ENCODE data around the gene FARP1.

FARP1 gene

DNA sequence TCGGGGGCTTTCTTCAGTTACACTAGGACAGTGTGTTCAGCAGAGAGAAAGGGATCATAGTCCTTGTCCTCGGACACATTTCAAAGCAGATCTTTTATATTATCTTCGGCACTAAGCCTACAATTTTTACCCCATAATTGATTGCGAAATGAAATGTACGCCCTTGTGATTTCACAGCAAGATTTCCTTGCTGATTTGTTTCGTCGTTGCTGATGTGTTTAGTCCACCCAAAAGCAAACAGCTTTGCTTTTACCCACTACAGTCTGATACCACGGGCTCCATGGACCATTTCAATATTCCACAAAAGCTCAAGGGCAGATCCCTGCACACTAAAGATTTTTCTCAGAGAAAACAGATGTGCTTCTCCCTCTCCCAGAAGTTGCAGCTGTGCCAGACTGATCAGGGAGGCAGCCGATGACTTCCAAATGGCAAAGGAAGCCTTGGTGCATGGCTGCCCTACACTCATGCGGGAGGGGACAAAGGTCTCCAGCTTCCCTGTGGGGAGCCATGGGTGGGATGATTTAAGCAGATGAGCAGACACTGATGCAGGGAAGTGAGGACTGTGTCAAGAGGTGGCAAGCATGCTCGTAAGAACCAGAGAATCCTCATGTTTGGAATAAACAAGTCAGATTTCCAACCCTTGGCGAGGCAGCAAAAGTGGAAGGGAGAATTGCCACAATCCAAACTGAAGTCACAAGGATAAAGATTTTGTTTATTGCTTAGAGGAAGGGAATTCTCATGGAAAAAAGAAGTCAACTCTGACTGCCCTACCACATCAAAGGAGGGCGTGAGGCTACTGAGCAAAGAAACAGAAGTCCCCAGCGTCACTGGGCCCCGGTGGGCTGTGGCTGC is 353.0 kb downstream of the FARP1 start:
- Mint-ChIP-seq H3K4me3 (no peak overlapping the region), H3K36me3 (peaks cover 28% of the 10 kb centered on the region), H3K27me3 (no peaks in the 10 kb centered on the region), H3K9me3 (no peaks in the 10 kb centered on the region), H3K4me1 (peaks cover 41% of the 10 kb centered on the region), H3K27ac (no peak overlapping the region)
- CTCF ChIA-PET = interaction anchor here (1.4 kb wide), 1 partner anchor 12 kb away, joined by 3 read pairs; no protein-coding TSS in a partner anchor
- DNase-seq = no peak

DNA sequence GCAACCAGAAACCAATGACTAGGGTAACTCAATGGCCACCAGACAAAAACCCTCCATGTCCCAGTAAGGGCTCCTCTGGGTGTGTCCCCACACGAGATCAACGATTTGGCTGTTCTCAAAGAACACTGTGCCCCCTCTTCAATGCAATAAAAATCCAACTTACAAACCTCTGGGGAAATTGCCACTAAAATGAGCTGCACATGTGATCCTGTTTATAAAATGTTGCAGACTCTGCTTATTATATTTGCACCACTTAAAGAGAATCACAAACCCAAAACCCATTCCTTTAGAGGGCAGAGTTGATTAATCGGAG is 353.5 kb downstream of the FARP1 start:
- Mint-ChIP-seq H3K27ac (peak overlapping the region; percentile 52), H3K36me3 (peaks cover 26% of the 10 kb centered on the region), H3K9me3 (no peaks in the 10 kb centered on the region), H3K4me3 (no peak overlapping the region), H3K4me1 (peaks cover 37% of the 10 kb centered on the region), H3K27me3 (no peaks in the 10 kb centered on the region)
- DNase-seq = no peak
- CTCF ChIA-PET = interaction anchor here (1.5 kb wide), 1 partner anchor 157 kb away, joined by 3 read pairs; no protein-coding TSS in a partner anchor

DNA sequence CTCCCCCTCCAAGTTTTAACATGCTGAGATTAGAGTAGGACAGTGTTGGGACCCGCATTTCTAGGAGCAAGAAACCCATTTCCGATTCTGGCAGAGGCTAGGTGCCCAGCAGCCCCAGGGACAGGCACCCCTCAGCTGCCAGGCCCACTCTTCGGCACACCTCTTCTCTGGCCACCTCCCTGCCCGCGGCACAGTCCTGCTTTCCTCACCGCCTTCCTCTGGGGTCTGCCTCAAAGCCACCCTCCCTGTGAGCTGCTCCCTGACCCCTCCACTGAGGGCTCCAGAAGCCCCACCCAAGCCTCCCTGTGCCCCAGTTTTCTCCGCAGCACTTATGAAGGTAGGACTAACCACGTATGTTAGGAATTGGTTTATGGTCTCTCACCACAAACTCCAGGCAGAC is 354.1 kb downstream of the FARP1 start:
- H3K27me3 Mint-ChIP-seq = no peaks in the 10 kb centered on the region
- no peak overlapping the region for H3K4me3 Mint-ChIP-seq
- peaks cover 39% of the 10 kb centered on the region for H3K4me1 Mint-ChIP-seq
- H3K27ac Mint-ChIP-seq = peak overlapping the region; percentile 52
- DNase-seq = no peak
- CTCF ChIA-PET = interaction anchor here (1.5 kb wide), 1 partner anchor 156 kb away, joined by 3 read pairs; no protein-coding TSS in a partner anchor
- no peaks in the 10 kb centered on the region for H3K9me3 Mint-ChIP-seq
- peaks cover 26% of the 10 kb centered on the region for H3K36me3 Mint-ChIP-seq

DNA sequence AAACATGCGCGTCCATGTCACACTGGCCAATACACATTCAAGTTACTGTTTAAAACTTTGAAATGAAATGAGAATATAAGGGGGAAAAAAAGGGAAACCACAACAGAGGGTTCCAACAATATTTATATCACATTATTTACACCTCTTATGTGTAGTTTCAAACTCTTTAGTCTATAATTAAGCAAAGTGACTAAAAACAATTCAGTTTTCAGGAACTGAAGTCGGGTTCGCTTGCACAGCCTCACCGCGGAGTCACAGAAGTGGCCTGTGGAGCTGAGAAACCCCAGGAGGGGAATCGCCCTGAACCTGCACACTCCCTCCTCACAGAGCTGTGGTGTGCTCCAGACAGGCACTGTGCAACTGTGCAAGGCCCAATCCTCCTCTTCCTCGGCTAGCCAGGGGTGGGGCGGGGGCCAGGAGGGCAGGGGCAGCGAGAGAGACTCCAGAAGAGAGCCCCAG is 358.1 kb downstream of the FARP1 start:
- Mint-ChIP-seq H3K27me3 (no peaks in the 10 kb centered on the region), H3K27ac (no peak overlapping the region), H3K4me1 (peaks cover 56% of the 10 kb centered on the region), H3K36me3 (peaks cover 40% of the 10 kb centered on the region), H3K9me3 (no peaks in the 10 kb centered on the region), H3K4me3 (no peak overlapping the region)
- CTCF ChIA-PET = interaction anchor here (1.5 kb wide), 1 partner anchor 152 kb away, joined by 4 read pairs; no protein-coding TSS in a partner anchor
- DNase-seq = no peak

DNA sequence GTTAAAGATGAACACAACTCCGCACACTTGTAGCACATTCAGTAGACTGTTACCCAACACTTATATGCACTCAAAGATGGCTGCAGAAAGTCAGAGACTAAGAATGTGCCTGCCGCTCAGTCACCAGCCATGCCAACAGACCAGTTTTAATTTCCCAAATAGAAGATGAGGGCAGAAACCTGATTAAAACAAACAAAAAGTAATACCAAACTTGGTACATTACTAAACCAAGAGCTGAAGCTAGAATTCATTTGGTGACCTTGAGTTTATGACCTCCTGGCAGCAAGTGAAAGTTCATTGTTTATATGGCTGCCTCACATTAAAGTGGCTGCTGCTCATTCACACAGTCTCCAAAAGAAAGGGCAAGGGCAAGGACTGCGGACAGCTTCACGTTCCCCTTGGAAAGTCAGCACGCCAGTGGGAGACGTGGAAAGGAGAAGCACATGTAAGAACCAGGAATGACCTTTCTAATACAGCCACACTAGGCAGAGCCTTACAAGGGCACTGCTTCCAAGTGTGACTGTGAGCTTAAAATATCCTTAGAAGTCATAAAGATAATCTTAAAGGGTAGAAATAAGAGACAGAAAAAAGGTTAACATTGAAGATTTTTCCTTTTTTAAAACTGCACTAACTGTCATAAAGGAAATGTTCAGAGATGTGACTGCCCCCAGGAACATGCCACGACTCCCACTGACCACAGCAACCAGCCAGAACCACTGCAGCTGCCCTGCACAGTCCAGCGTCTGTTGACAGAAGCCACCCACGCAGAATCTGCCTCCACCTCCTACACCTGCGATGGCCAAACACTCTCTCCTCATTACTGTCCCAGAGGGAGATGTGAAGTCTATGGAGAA is 360.5 kb downstream of the FARP1 start:
- DNase-seq = no peak
- no peaks in the 10 kb centered on the region for H3K27me3 Mint-ChIP-seq
- no peak overlapping the region for H3K27ac Mint-ChIP-seq
- H3K4me1 Mint-ChIP-seq = peaks cover 56% of the 10 kb centered on the region
- H3K9me3 Mint-ChIP-seq = no peaks in the 10 kb centered on the region
- CTCF ChIA-PET = interaction anchor here (1.6 to 2.0 kb wide), 3 partner anchors 19 to 58 kb away, joined by 6 to 7 read pairs (median 6); no protein-coding TSS in a partner anchor
- H3K36me3 Mint-ChIP-seq = peaks cover 28% of the 10 kb centered on the region
- H3K4me3 Mint-ChIP-seq = no peak overlapping the region

DNA sequence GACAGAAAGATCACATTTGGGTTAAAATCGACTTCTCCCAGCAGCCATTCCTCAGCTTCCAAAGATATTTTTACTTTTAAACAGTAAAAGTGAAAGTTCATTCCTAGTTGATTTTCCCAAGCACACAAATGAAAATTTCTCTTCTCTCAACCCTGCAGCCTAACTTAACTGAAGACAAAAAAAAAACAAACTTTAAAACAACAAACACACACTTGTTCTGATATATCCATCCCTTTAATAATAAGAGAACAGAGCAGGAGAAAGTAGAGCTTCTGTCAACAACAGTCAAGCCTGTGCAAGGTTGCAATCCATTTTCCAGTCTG is 361.1 kb downstream of the FARP1 start:
- Mint-ChIP-seq H3K27me3 (no peaks in the 10 kb centered on the region), H3K9me3 (no peaks in the 10 kb centered on the region), H3K4me3 (no peak overlapping the region), H3K27ac (peak overlapping the region; percentile 68), H3K4me1 (peaks cover 62% of the 10 kb centered on the region), H3K36me3 (peaks cover 28% of the 10 kb centered on the region)
- DNase-seq = no peak
- CTCF ChIA-PET = interaction anchor here (1.2 to 2.0 kb wide), 5 partner anchors 13 to 59 kb away, joined by 3 to 7 read pairs (median 6); no protein-coding TSS in a partner anchor

DNA sequence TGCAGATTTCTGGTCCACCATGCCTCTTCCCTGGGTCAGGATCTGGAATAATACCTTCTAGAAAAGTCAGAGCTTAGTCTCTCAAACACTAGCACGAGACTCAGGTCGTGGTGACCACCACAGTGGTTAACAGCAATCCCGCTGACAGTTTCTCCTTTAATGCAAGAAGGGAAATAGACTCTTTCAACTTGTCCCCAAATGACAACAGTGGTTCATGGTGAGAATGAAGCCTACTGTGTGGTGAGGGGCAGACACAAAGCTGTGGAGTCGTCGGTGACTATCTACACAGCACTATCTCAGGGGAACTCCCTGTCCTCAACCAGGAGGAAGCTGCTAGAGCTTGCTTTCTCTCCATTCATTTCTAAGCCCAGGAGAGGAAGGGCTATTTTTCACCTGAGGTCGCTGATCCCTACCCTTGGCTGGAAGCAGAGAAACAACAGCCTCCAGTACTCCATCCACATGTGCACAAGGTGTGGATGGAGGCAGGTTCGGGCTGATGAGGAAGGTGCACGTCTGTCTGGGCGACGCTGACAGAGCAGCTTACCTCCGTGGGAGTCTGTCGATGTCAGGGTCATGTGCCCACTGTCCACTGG is 361.6 kb downstream of the FARP1 start:
- peaks cover 67% of the 10 kb centered on the region for H3K4me1 Mint-ChIP-seq
- DNase-seq = no peak
- peak overlapping the region; percentile 68 for H3K27ac Mint-ChIP-seq
- no peak overlapping the region for H3K4me3 Mint-ChIP-seq
- no peaks in the 10 kb centered on the region for H3K27me3 Mint-ChIP-seq
- H3K36me3 Mint-ChIP-seq = peaks cover 28% of the 10 kb centered on the region
- CTCF ChIA-PET = interaction anchor here (1.2 to 2.0 kb wide), 5 partner anchors 13 to 59 kb away, joined by 3 to 7 read pairs (median 6); no protein-coding TSS in a partner anchor
- H3K9me3 Mint-ChIP-seq = no peaks in the 10 kb centered on the region

All from activated naive CD4-positive, alpha-beta T cell treated with anti-CD3 and anti-CD28 coated beads, Interleukin-2, amount 10 ng/mL, durations not matched to agents 7 days and 5 days (primary cell).